Measurements from ENCODE around the gene C12orf75. TPM values are rescaled to one million over a fixed set of nuclear protein-coding genes. Genes with fewer than 3 reads are reported as not detected.

C12orf75 gene
- total and polyA plus RNA-seq, 2 experiments from 2014 or later: 43.9 to 69.8 TPM

DNA sequence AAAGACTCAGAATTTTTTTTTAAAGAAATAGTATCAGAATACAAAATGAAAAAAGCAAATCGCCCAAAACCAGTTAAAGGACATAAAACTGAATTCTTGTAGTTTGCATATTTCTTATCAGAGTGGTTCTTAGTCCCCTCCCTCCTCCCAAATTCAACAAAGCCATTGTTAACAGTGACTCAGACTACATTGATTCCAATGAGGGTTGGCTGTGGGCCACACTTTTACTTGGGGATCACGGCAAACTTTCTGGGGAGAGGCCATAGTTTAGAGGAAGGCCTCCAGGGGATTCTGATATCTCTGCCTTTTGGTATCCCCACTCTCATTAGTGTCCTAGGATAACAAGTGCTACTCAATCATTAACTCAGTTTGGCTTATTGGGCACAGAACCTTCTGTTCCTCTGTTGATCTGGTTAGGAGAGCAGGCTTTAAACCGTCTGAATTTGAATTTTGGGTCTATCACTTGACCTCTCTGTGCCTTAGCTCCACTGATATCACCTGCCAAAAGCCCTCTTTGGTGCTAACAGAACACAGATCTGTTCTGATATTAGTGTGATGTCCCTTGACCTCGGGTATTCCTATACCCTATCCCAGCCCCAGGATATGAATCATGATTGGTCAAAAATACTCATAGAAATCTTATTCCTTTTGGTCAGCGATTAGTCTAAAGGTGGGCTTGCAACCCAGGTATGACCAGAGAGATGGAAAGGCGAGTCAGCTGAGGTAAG is 49.4 kb upstream of the C12orf75 start:
- Histone ChIP-seq H3K27ac (ENCODE audit: low read depth) (no peak overlapping the region), H3K9me2 (ENCODE audit: insufficient read depth) (no peaks in the 10 kb centered on the region), H4K20me1 (replicated peaks; ENCODE audit: insufficient read depth) (no peaks in the 10 kb centered on the region), H3K4me3 (no peak overlapping the region), H3K79me2 (replicated peaks; ENCODE audit: insufficient read depth) (no peaks in the 10 kb centered on the region), H3K4me1 (ENCODE audit: insufficient read depth) (0 out of 2 replicates have a peak, but pooled peaks cover 3% of the 10 kb centered on the region), H3K4me2 (no peak overlapping the region), H3K36me3 (ENCODE audit: insufficient read depth) (no peaks in the 10 kb centered on the region), H3F3A (replicated peaks; ENCODE audit: low read depth) (no peaks in the 10 kb centered on the region), H3K27me3 (ENCODE audit: insufficient read depth) (no peaks in the 10 kb centered on the region), H2AFZ (peak overlapping the region; percentile 52; the same call in 1 of the 2 replicates)
- TF ChIP-seq EZH2 (IDR thresholded peaks at IDR 0.05; ENCODE audit: low read depth, unreplicated experiment): no peak
- TF ChIP-seq, protein P1, sequence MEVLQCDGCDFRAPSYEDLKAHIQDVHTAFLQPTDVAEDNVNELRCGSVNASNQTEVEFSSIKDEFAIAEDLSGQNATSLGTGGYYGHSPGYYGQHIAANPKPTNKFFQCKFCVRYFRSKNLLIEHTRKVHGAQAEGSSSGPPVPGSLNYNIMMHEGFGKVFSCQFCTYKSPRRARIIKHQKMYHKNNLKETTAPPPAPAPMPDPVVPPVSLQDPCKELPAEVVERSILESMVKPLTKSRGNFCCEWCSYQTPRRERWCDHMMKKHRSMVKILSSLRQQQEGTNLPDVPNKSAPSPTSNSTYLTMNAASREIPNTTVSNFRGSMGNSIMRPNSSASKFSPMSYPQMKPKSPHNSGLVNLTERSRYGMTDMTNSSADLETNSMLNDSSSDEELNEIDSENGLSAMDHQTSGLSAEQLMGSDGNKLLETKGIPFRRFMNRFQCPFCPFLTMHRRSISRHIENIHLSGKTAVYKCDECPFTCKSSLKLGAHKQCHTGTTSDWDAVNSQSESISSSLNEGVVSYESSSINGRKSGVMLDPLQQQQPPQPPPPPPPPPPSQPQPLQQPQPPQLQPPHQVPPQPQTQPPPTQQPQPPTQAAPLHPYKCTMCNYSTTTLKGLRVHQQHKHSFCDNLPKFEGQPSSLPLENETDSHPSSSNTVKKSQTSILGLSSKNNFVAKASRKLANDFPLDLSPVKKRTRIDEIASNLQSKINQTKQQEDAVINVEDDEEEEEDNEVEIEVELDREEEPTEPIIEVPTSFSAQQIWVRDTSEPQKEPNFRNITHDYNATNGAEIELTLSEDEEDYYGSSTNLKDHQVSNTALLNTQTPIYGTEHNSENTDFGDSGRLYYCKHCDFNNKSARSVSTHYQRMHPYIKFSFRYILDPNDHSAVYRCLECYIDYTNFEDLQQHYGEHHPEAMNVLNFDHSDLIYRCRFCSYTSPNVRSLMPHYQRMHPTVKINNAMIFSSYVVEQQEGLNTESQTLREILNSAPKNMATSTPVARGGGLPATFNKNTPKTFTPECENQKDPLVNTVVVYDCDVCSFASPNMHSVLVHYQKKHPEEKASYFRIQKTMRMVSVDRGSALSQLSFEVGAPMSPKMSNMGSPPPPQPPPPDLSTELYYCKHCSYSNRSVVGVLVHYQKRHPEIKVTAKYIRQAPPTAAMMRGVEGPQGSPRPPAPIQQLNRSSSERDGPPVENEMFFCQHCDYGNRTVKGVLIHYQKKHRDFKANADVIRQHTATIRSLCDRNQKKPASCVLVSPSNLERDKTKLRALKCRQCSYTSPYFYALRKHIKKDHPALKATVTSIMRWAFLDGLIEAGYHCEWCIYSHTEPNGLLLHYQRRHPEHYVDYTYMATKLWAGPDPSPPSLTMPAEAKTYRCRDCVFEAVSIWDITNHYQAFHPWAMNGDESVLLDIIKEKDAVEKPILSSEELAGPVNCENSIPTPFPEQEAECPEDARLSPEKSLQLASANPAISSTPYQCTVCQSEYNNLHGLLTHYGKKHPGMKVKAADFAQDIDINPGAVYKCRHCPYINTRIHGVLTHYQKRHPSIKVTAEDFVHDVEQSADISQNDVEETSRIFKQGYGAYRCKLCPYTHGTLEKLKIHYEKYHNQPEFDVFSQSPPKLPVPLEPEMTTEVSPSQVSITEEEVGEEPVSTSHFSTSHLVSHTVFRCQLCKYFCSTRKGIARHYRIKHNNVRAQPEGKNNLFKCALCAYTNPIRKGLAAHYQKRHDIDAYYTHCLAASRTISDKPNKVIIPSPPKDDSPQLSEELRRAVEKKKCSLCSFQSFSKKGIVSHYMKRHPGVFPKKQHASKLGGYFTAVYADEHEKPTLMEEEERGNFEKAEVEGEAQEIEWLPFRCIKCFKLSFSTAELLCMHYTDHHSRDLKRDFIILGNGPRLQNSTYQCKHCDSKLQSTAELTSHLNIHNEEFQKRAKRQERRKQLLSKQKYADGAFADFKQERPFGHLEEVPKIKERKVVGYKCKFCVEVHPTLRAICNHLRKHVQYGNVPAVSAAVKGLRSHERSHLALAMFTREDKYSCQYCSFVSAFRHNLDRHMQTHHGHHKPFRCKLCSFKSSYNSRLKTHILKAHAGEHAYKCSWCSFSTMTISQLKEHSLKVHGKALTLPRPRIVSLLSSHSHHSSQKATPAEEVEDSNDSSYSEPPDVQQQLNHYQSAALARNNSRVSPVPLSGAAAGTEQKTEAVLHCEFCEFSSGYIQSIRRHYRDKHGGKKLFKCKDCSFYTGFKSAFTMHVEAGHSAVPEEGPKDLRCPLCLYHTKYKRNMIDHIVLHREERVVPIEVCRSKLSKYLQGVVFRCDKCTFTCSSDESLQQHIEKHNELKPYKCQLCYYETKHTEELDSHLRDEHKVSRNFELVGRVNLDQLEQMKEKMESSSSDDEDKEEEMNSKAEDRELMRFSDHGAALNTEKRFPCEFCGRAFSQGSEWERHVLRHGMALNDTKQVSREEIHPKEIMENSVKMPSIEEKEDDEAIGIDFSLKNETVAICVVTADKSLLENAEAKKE (CRISPR knock-in tag; IDR thresholded peaks at IDR 0.05): no peak
- no peak for TF ChIP-seq ZNF114 (CRISPR knock-in tag; IDR thresholded peaks at IDR 0.05)
- TF ChIP-seq, protein P2, sequence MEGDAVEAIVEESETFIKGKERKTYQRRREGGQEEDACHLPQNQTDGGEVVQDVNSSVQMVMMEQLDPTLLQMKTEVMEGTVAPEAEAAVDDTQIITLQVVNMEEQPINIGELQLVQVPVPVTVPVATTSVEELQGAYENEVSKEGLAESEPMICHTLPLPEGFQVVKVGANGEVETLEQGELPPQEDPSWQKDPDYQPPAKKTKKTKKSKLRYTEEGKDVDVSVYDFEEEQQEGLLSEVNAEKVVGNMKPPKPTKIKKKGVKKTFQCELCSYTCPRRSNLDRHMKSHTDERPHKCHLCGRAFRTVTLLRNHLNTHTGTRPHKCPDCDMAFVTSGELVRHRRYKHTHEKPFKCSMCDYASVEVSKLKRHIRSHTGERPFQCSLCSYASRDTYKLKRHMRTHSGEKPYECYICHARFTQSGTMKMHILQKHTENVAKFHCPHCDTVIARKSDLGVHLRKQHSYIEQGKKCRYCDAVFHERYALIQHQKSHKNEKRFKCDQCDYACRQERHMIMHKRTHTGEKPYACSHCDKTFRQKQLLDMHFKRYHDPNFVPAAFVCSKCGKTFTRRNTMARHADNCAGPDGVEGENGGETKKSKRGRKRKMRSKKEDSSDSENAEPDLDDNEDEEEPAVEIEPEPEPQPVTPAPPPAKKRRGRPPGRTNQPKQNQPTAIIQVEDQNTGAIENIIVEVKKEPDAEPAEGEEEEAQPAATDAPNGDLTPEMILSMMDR (conservative IDR thresholded peaks at IDR 0.05; ENCODE audit: low read depth in 2 of 2): no peak
- no peak for TF ChIP-seq STAT1 (IDR thresholded peaks at IDR 0.05; ENCODE audit: unreplicated experiment)
- no peak for TF ChIP-seq CREB1 (CRISPR knock-in tag; IDR thresholded peaks at IDR 0.05; ENCODE audit: low read depth)
- TF ChIP-seq, protein P3, sequence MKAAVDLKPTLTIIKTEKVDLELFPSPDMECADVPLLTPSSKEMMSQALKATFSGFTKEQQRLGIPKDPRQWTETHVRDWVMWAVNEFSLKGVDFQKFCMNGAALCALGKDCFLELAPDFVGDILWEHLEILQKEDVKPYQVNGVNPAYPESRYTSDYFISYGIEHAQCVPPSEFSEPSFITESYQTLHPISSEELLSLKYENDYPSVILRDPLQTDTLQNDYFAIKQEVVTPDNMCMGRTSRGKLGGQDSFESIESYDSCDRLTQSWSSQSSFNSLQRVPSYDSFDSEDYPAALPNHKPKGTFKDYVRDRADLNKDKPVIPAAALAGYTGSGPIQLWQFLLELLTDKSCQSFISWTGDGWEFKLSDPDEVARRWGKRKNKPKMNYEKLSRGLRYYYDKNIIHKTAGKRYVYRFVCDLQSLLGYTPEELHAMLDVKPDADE (IDR thresholded peaks at IDR 0.05): no peak
- TF ChIP-seq NANOG (IDR thresholded peaks at IDR 0.05; ENCODE audit: borderline replicate concordance): no peak
- TF ChIP-seq JUNB (IDR thresholded peaks at IDR 0.05; ENCODE audit: unreplicated experiment): no peak
- no peak for TF ChIP-seq ZNF331 (CRISPR knock-in tag; IDR thresholded peaks at IDR 0.05; ENCODE audit: low read depth)
- TF ChIP-seq, protein P4, sequence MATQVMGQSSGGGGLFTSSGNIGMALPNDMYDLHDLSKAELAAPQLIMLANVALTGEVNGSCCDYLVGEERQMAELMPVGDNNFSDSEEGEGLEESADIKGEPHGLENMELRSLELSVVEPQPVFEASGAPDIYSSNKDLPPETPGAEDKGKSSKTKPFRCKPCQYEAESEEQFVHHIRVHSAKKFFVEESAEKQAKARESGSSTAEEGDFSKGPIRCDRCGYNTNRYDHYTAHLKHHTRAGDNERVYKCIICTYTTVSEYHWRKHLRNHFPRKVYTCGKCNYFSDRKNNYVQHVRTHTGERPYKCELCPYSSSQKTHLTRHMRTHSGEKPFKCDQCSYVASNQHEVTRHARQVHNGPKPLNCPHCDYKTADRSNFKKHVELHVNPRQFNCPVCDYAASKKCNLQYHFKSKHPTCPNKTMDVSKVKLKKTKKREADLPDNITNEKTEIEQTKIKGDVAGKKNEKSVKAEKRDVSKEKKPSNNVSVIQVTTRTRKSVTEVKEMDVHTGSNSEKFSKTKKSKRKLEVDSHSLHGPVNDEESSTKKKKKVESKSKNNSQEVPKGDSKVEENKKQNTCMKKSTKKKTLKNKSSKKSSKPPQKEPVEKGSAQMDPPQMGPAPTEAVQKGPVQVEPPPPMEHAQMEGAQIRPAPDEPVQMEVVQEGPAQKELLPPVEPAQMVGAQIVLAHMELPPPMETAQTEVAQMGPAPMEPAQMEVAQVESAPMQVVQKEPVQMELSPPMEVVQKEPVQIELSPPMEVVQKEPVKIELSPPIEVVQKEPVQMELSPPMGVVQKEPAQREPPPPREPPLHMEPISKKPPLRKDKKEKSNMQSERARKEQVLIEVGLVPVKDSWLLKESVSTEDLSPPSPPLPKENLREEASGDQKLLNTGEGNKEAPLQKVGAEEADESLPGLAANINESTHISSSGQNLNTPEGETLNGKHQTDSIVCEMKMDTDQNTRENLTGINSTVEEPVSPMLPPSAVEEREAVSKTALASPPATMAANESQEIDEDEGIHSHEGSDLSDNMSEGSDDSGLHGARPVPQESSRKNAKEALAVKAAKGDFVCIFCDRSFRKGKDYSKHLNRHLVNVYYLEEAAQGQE (IDR thresholded peaks at IDR 0.05; ENCODE audit: unreplicated experiment): no peak
- TF ChIP-seq EZH2phosphoT487 (IDR thresholded peaks at IDR 0.05; ENCODE audit: unreplicated experiment): no peak
- no peak for TF ChIP-seq POLR2AphosphoS5 (IDR thresholded peaks at IDR 0.05; ENCODE audit: low read depth)
- H3K27me3 Mint-ChIP-seq (ENCODE audit: insufficient read depth, low read depth, poor library complexity): peaks cover 2% of the 10 kb centered on the region
- peaks cover 6% of the 10 kb centered on the region for H3K4me1 Mint-ChIP-seq
- no peak overlapping the region for H3K27ac Mint-ChIP-seq
- no peaks in the 10 kb centered on the region for H3K36me3 Mint-ChIP-seq (ENCODE audit: low read depth)
- no peaks in the 10 kb centered on the region for H3K9me3 Mint-ChIP-seq
- DNase-seq (ENCODE audit: low spot score): no peak
- ATAC-seq: no peak
- H3K4me3 Mint-ChIP-seq: no peak overlapping the region

Data from GM23338 (cell line).